GM21825 (cell line): ENCODE data around the gene ATP10B.

ENCODE experiments used
- ATAC-seq: cut with Tn5 transposase; IDR thresholded peaks from one replicate; pipeline ENCODE4 v1.9.1; 2021; ENCODE audit warnings: mild to moderate bottlenecking, moderate library complexity; ENCODE audit not compliant: unreplicated experiment

ATP10B gene

DNA sequence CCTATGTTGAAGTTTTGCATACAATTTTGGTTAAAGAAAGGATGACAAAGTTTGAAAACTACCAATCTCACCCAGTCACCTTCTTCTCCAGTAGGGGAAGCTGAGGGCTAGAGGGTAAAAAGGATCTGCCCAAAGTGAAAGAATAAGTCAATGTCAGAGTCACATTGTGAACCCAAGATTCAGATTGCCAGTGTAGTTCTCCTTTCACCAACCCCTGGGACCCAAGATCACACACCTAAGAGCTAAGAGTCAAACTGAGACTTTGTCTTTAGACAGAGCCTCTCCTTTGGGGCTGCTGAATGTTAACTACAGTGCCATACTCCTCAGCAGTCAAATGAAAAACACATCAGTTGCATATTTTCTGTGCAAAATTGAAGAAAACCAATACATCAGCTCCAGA lies 210.6 kb downstream of the ATP10B start:
- peak; percentile 54 for ATAC-seq

DNA sequence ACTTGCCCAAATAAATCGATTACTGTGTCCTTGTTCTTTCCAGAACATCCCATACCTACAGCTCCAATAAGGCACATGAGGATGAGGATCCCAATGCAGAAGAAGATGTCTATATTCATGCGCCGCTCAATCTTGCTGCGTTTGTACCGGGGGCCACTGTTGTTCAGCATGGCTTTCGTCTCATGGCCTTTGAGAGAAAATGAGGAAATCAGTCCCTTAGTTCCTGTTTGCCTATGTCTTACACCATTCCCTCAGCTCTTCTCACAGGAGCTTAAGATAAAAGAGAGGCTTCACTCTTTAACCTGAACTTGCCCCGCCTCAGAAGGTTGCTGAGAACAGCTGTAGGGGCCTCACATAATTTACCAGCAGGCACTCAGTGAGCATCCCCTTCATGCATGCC lies 211.6 kb downstream of the ATP10B start:
- ATAC-seq, result no peak

DNA sequence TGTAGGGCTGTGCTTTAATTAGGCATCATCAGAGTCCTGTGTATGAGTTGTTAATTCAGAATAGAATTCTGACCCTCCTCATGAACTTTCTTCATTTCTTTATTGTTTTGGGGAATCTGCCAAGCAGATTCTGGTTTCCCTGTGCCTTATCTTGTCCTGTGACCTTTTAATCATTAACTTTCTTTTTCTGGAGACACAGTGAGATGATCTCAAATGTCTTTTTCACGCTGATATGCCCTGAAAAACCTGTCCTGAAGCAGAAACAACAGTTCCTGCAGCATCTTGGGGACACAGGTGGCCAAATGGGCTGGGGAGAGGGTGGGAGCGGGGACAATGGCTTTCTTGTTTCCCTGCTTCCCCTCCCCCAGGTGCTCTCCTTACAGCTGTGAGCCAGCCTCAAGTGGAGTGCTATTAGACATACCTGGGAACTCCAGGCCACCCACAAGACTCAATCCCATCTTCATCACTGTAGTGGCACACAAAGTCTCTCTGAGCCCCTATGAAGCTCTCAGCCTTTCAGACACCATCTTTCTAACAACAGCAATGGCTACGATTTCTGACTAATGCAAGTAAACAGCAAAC lies 213.8 kb downstream of the ATP10B start:
- ATAC-seq, result no peak

DNA sequence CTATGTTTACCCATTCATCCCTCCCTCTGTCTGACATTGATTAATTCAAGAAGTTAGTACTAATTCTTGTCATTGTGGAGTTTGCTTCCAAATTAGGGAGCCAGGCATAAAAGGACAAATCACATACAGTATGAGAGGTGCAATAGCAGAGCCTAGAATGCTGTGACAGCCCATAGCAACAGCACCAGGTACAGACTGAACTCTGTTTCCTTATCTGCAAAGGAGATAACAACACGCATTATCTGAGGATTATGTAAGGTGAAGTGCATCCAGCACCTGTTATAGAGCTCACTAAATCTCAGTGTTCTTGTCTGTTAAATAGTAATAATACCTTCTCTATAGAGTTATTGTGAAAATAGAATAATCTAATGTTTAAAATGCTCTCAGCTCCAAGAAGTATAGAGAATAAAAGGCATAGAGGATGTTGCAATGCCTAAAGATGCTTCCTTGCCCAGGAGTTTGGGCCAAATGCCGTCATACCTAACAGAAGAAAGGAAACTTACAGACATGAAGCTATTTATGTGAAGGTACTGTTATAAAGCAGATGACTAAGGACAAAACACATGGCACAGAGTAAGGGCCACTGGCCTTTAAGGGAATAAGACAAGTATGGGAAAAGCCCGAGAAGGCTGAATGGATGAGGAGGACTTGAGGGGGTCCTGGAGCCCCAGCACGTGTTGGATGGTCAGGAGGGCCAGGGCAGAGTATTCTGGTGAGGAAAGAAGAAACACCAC lies 214.5 kb downstream of the ATP10B start:
- ATAC-seq, result no peak

DNA sequence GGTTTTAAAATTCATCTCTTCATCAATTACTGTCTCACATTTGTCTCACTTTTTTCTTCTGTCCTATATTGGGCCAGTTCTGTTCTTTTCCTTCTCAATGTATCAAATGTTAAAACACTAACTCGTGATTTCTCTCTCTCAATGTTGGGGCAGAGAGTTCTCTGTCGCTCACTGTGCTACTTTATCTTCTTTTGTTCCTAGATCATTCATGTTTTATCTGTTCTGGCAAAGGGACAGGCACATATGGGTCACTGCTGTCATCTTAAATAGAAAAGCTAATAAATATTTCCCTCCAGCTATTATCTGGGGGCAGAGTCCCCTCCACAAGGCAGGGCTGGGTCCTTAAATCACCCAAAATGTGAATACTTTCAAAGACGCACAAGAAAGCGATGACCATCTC lies 216.3 kb downstream of the ATP10B start:
- ATAC-seq, result no peak

DNA sequence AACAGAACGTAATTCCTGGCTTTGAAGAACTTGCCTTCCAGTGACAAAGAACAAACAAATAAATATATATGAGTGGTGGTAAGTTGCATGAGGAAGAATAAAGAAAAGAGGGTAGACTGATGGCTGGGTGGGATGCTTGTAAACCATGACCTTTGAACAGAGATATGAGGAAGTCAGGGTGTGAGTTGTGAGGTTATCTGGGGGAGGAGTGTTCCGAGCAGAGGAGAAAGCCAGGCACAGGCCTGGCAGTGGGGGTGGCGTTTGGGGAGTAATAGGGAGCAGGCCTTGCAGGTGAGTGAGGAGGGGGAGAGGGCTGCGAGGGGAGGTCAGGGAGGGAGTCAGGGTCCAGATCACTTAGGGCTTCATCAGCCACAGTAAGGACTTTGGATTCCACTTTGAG lies 217.0 kb downstream of the ATP10B start:
- no peak for ATAC-seq

DNA sequence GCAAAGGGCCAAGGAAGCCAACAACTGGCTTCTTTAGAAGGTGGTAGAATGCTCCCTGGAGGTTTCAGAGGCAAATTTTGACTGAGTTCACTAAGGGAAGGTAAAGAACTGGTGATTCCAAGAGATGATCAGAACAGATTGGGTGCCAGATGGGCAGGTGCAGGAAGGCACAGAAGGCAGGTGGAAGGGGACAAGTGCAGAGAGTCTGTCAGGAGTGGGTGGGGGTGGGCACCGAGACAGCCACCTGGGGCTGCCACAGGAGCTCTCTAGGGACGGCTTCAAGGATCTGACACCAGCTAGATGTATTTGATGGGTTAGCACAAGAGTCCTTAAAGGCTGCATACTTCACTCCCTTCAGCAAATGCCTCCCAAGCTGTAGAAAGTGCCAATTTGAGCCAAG lies 223.0 kb downstream of the ATP10B start:
- no peak for ATAC-seq

DNA sequence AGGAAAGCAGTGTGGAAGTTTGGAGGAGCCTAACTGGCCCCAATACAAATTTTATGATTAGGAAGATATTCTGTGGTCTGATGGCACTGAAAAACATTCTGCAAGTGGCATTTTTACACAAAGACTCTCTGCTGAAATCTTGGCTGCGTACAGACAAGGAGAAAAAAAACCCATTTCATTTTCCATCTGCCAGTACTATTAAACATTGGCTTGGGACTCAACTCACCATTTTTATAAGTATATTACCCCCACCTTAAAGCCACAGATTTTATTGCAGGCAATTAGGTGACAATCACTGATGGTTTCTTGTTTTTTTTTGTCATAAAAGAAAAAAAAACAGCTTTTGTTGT lies 223.4 kb downstream of the ATP10B start:
- ATAC-seq, result no peak

DNA sequence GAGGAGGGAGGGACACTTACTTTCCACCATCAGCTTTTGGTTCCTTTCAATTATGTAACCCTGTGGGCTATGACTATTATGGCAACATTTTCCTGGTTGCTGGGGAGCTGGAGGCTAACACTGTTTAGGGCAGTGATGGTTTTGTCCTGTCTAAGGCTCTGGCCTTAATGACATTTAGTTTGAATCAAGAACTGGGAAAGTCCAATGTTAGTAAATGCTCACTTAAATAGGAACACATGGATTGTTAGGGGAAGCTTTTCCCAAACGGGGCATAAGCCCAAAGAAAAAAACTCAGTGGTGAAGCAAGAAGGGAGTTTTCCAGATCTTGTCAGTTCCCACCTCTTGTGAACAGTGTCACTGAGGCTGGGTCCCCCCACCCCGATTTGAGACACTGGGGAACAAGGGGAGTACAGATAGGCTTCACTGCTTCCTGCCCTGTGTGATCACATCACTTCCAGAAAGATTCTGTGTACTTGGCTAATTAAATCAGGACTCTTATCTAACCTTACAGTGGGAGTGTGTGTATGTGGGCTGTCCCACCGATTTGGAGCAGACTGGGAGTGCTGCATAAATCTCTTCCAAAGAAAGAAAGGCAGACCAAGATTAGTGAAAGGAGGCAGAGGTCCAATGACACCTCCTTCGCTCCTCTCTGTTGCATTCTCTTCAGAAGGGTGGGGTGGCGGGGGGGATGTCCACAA lies 223.9 kb downstream of the ATP10B start:
- ATAC-seq, result no peak

DNA sequence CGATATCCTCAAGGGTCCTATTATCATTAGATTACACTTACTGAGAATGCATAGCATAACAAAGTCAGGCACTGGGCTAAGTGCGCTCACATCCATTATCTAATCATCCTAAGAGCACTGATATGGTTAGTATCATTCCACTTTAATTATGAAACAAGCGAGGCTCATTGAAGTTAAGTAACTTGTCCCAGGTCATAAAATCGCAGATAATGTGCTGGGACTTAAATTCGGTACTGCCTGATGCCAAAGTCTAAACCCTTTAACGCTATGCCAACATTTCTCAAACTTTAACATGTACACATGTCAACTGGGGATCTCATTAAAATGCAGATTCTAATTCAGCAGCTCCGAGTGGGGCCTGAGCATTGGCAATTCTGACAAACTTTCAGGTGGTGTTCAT lies 225.7 kb downstream of the ATP10B start:
- ATAC-seq, result no peak

DNA sequence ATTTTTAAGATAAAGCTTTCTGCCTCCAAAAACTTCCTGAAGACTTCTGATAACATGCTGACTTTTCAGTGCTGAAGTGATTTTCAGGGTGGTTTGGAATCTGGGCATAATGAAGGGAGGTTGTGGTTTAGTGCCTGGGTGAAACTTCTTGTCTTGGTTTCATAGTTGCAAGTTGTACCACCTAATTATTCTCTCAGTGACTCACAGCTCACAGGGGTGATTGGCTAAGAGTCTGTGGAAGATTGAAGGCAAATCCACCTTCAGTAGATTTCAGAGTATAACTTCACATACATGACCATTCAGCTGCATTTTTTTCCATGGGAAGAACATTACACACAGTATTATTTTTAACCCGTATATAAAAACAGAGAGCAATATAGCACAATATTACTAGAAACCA lies 230.5 kb downstream of the ATP10B start:
- ATAC-seq, result no peak

DNA sequence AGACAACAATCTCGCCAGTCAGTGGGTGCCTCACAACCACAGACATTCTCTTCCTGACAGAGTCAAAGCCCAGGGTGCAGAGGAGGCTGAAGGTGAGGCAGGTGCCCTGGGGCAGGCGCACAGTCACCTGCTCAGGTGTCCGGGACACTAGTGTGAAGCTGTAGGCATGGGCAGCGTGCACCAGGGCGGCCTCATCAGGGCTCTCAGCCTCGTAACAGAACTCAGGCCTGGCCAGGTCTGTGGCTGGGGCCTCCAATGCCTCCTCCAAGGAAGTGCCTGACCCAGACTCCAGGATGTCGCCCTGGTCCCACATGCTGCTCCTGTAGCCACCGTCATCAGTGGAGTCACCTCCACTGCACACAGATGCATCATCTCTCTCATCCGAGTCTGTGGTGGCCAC lies 231.6 kb downstream of the ATP10B start:
- no peak for ATAC-seq

DNA sequence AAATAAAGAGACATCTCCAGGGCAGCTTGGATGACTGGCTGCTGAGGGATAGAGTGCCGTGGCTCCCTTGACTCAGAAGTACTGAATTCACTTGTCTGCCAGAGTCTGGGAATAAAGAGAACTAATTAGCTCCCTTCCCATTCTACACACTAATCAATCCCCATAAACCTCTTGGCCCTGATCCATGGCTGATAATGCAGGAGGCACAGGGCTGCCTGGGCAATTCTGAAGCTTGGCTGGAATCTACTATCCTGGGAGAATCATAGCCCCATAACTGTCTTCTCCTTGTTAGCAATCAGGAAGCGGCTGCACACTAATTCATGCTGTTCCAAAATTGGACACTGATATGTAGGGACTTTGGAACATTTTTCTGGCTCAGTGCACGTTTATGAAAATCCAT lies 232.6 kb downstream of the ATP10B start:
- no peak for ATAC-seq

DNA sequence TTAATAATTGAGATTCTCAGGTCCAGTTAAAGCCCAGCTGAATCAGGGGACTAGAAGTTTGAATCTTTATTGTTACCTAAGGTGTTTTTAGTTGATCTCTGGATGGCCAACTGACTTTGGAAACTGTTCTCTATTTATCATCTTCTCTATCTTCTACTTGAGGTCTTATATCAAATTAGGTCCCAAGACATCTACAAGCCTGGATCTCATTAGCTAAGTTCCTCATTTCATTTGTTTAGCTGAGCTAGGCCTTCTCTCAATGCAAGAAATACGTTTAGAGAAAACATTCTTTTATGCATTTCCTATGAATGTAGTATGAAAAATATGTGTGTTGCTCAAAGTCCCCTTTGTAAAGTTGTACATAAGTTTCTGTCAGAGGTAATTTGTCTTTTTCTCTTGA lies 233.7 kb downstream of the ATP10B start:
- ATAC-seq, result no peak

DNA sequence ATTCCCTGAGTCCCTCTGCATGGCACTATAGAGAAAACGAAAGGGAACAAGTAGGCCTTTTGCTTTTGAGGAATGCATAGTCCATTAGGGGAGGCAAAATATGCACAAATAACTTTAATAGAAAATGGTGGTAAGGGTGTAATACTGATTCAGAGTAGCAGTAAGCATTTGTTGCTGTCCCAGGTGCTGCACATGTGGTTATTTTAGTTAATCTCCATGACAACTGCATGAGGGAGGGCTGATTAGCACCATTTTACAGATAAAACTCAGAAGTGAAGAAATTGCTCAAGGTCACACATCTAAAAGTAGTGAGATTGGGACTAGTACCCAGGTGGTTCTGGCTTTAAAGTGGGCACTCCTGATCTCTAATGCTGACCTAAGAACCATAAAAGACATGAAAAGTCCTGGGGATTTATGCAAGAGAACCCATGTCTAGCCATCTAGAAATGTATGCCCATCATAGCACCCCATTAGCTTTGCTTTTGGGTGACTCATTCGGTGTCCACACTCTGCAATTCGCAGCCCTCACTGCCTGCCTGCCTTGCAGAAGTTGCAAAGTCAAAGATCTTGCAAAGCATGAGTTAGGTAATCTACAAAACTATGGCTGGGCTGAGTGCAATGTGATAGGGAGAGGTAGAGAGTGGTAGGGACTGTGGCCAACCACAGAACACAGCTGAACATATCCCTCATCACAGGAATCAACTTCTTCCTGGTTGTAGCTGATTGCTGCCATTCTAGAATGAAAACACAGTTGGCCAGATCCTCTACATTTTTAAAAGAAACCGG lies 235.1 kb downstream of the ATP10B start:
- ATAC-seq, result no peak

DNA sequence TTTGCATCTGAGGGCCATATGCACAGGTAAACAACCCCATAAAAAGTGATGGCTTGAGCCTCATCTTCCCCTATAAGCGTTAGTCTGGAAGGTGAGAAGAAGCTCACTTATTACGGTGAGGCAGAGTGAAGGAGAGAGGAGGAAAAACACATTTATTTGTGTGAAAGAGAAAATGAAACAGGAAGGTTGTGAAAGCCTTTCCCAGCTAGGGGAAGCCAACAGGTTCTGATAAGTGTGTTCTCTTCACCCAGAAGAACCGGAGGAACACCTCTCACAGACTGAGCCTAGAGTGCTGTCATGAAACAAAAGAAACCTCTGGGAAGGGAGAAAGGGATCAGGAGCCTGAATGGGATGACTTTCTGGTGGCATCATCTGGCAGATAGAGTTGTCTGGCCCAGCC lies 237.9 kb downstream of the ATP10B start:
- no peak for ATAC-seq

DNA sequence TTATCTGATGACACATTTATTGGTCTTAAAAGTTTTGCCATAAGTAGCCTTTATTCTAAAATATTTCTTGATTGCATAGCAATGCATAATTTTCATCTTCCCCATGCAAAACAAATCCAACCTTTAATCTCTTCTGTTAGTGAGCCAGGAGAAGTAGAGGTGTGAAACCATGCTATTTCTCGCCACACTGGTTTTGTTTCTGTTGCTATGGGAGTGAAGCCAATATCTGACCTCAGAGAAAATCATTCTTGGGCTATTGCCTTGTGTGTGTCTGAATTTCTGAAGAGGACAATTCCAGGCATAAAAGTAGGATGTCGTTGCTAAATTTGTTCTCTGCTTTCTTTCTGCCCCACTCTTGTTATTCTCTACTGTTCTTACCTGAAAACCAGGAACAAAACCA lies 246.7 kb downstream of the ATP10B start:
- ATAC-seq, result no peak

DNA sequence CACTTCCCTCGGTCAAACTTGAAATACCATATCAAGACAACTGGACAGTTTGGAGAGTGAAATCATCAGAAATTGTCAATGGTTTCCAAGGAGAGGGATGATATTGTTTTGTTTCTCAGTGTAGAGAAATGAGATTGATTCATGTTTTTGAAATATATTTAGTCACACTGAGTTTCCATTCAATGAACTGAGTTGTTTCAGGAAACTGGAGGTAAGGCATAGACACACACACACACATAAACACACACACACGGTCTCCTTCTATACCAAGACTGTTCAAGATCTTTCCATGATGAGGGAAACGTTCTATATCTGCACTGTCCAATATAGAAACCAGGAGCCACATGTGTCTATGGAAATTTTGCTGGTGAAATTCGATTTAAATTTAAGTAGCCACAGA lies 247.5 kb downstream of the ATP10B start:
- no peak for ATAC-seq

DNA sequence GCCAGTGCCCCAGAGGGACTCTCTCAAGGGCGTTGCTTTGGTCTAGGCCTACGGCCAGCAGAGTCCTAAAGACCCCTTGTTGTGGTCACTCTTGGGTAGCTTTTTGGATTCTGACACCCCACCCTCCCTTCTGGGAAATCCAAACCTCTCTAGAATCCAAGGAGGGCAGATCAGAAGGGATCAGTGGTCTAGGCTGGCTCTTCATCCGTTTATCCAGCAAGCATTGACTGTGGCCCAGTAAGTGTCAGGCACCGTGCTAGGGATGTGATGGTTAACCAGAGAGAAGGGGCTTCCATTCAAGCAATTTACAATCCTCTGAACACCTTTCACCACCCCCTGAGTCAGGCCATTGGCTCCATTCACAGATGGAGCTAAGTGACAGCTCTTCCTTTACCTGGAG lies 249.3 kb downstream of the ATP10B start:
- ATAC-seq, result no peak

DNA sequence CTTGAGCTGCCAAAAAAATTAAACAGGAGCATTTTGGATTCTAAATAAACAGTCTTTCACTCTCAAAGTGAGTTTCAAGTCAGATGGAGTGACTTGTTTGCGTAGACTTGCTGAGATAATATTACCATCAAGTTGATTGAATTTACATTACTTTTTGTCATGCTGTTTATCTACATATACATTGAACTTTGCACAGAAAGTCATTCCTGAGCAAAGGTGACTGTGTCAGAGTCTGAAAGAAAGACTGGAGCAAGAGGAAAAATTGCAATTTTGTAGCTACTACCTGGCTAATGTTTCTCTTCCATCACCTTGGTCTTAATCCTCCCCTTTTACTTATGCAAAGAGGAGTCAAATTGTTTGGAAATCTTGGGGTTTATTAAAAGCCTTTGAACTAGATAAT lies 251.0 kb downstream of the ATP10B start:
- ATAC-seq, result no peak

DNA sequence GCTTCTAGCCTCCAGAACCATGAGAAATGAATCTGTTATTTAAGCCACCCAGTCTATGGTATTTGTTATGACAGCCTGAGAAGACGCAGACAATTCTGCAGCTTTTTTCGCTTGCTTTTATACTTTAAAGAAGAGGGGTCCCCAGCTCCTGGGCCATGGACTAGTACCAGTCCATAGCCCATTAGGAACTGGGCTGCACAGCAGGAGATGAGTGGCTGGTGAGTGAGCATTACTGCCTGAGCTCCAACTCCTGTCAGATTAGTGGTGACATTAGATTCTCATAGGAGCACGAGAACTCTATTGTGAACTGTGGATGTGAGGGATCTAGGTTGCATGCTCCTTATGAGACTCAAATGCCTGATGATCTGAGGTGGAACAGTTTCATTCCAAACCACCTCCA lies 278.7 kb downstream of the ATP10B start:
- ATAC-seq, result no peak
